Measurements from ENCODE around the gene GALNT18. TPM values are rescaled to one million over a fixed set of nuclear protein-coding genes. Genes with fewer than 3 reads are reported as not detected.

GALNT18 gene
- total and polyA plus RNA-seq, 2 experiments from 2014 or later: 4.3 to 10.8 TPM

DNA sequence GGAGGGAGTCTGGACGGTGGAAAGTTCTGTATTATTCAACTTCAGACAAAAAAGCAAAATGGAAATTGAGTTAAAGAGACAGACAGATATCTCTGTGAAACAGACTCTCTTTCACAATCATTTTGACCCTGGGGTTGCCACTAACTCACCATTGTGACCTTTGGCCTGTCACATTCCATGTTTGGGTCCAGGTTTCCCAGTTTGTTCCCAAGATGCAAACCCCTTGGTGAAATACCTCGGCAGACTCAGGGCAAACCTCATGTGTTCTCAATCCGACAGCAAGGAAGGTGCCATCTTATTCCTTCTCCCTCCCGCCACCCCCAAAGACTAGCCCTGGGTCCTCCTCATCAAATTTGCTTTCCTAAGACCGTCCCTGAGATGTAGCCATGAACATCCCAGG is 41.8 kb downstream of the GALNT18 start:
- DNase-seq (ENCODE audit: low spot score) (no peak), ATAC-seq (no peak)
- peaks cover 19% of the 10 kb centered on the region for H3K4me1 Mint-ChIP-seq
- H3K27me3 ChIP-seq (ENCODE audit: insufficient read depth): no peaks in the 10 kb centered on the region
- peaks cover 7% of the 10 kb centered on the region; the same call in 1 of the 2 replicates for H3K4me1 ChIP-seq (ENCODE audit: insufficient read depth)
- H3F3A ChIP-seq (replicated peaks; ENCODE audit: low read depth): no peaks in the 10 kb centered on the region
- peaks cover 1% of the 10 kb centered on the region for H3K27me3 Mint-ChIP-seq (ENCODE audit: insufficient read depth, low read depth, poor library complexity)
- H3K79me2 ChIP-seq (replicated peaks; ENCODE audit: insufficient read depth): no peaks in the 10 kb centered on the region
- H3K9me2 ChIP-seq (ENCODE audit: insufficient read depth): 0 out of 2 replicates have a peak, but pooled peaks cover 8% of the 10 kb centered on the region
- no peak for TF ChIP-seq CREB1 (CRISPR knock-in tag; IDR thresholded peaks at IDR 0.05; ENCODE audit: low read depth)
- TF ChIP-seq, protein P1, sequence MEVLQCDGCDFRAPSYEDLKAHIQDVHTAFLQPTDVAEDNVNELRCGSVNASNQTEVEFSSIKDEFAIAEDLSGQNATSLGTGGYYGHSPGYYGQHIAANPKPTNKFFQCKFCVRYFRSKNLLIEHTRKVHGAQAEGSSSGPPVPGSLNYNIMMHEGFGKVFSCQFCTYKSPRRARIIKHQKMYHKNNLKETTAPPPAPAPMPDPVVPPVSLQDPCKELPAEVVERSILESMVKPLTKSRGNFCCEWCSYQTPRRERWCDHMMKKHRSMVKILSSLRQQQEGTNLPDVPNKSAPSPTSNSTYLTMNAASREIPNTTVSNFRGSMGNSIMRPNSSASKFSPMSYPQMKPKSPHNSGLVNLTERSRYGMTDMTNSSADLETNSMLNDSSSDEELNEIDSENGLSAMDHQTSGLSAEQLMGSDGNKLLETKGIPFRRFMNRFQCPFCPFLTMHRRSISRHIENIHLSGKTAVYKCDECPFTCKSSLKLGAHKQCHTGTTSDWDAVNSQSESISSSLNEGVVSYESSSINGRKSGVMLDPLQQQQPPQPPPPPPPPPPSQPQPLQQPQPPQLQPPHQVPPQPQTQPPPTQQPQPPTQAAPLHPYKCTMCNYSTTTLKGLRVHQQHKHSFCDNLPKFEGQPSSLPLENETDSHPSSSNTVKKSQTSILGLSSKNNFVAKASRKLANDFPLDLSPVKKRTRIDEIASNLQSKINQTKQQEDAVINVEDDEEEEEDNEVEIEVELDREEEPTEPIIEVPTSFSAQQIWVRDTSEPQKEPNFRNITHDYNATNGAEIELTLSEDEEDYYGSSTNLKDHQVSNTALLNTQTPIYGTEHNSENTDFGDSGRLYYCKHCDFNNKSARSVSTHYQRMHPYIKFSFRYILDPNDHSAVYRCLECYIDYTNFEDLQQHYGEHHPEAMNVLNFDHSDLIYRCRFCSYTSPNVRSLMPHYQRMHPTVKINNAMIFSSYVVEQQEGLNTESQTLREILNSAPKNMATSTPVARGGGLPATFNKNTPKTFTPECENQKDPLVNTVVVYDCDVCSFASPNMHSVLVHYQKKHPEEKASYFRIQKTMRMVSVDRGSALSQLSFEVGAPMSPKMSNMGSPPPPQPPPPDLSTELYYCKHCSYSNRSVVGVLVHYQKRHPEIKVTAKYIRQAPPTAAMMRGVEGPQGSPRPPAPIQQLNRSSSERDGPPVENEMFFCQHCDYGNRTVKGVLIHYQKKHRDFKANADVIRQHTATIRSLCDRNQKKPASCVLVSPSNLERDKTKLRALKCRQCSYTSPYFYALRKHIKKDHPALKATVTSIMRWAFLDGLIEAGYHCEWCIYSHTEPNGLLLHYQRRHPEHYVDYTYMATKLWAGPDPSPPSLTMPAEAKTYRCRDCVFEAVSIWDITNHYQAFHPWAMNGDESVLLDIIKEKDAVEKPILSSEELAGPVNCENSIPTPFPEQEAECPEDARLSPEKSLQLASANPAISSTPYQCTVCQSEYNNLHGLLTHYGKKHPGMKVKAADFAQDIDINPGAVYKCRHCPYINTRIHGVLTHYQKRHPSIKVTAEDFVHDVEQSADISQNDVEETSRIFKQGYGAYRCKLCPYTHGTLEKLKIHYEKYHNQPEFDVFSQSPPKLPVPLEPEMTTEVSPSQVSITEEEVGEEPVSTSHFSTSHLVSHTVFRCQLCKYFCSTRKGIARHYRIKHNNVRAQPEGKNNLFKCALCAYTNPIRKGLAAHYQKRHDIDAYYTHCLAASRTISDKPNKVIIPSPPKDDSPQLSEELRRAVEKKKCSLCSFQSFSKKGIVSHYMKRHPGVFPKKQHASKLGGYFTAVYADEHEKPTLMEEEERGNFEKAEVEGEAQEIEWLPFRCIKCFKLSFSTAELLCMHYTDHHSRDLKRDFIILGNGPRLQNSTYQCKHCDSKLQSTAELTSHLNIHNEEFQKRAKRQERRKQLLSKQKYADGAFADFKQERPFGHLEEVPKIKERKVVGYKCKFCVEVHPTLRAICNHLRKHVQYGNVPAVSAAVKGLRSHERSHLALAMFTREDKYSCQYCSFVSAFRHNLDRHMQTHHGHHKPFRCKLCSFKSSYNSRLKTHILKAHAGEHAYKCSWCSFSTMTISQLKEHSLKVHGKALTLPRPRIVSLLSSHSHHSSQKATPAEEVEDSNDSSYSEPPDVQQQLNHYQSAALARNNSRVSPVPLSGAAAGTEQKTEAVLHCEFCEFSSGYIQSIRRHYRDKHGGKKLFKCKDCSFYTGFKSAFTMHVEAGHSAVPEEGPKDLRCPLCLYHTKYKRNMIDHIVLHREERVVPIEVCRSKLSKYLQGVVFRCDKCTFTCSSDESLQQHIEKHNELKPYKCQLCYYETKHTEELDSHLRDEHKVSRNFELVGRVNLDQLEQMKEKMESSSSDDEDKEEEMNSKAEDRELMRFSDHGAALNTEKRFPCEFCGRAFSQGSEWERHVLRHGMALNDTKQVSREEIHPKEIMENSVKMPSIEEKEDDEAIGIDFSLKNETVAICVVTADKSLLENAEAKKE (CRISPR knock-in tag; IDR thresholded peaks at IDR 0.05): no peak
- TF ChIP-seq ZNF331 (CRISPR knock-in tag; IDR thresholded peaks at IDR 0.05; ENCODE audit: low read depth): no peak
- no peak for TF ChIP-seq POLR2AphosphoS5 (IDR thresholded peaks at IDR 0.05; ENCODE audit: low read depth)
- TF ChIP-seq EZH2 (IDR thresholded peaks at IDR 0.05; ENCODE audit: low read depth, unreplicated experiment): no peak
- no peak for TF ChIP-seq JUNB (IDR thresholded peaks at IDR 0.05; ENCODE audit: unreplicated experiment)
- TF ChIP-seq NANOG (IDR thresholded peaks at IDR 0.05; ENCODE audit: borderline replicate concordance): no peak
- no peak for TF ChIP-seq ZNF114 (CRISPR knock-in tag; IDR thresholded peaks at IDR 0.05)
- TF ChIP-seq, protein P2, sequence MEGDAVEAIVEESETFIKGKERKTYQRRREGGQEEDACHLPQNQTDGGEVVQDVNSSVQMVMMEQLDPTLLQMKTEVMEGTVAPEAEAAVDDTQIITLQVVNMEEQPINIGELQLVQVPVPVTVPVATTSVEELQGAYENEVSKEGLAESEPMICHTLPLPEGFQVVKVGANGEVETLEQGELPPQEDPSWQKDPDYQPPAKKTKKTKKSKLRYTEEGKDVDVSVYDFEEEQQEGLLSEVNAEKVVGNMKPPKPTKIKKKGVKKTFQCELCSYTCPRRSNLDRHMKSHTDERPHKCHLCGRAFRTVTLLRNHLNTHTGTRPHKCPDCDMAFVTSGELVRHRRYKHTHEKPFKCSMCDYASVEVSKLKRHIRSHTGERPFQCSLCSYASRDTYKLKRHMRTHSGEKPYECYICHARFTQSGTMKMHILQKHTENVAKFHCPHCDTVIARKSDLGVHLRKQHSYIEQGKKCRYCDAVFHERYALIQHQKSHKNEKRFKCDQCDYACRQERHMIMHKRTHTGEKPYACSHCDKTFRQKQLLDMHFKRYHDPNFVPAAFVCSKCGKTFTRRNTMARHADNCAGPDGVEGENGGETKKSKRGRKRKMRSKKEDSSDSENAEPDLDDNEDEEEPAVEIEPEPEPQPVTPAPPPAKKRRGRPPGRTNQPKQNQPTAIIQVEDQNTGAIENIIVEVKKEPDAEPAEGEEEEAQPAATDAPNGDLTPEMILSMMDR (conservative IDR thresholded peaks at IDR 0.05; ENCODE audit: low read depth in 2 of 2): no peak
- TF ChIP-seq, protein P3, sequence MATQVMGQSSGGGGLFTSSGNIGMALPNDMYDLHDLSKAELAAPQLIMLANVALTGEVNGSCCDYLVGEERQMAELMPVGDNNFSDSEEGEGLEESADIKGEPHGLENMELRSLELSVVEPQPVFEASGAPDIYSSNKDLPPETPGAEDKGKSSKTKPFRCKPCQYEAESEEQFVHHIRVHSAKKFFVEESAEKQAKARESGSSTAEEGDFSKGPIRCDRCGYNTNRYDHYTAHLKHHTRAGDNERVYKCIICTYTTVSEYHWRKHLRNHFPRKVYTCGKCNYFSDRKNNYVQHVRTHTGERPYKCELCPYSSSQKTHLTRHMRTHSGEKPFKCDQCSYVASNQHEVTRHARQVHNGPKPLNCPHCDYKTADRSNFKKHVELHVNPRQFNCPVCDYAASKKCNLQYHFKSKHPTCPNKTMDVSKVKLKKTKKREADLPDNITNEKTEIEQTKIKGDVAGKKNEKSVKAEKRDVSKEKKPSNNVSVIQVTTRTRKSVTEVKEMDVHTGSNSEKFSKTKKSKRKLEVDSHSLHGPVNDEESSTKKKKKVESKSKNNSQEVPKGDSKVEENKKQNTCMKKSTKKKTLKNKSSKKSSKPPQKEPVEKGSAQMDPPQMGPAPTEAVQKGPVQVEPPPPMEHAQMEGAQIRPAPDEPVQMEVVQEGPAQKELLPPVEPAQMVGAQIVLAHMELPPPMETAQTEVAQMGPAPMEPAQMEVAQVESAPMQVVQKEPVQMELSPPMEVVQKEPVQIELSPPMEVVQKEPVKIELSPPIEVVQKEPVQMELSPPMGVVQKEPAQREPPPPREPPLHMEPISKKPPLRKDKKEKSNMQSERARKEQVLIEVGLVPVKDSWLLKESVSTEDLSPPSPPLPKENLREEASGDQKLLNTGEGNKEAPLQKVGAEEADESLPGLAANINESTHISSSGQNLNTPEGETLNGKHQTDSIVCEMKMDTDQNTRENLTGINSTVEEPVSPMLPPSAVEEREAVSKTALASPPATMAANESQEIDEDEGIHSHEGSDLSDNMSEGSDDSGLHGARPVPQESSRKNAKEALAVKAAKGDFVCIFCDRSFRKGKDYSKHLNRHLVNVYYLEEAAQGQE (IDR thresholded peaks at IDR 0.05; ENCODE audit: unreplicated experiment): no peak
- no peak for TF ChIP-seq EZH2phosphoT487 (IDR thresholded peaks at IDR 0.05; ENCODE audit: unreplicated experiment)
- TF ChIP-seq STAT1 (IDR thresholded peaks at IDR 0.05; ENCODE audit: unreplicated experiment): no peak
- TF ChIP-seq, protein P4, sequence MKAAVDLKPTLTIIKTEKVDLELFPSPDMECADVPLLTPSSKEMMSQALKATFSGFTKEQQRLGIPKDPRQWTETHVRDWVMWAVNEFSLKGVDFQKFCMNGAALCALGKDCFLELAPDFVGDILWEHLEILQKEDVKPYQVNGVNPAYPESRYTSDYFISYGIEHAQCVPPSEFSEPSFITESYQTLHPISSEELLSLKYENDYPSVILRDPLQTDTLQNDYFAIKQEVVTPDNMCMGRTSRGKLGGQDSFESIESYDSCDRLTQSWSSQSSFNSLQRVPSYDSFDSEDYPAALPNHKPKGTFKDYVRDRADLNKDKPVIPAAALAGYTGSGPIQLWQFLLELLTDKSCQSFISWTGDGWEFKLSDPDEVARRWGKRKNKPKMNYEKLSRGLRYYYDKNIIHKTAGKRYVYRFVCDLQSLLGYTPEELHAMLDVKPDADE (IDR thresholded peaks at IDR 0.05): no peak
- H3K9me3 Mint-ChIP-seq: no peaks in the 10 kb centered on the region
- no peaks in the 10 kb centered on the region for H4K20me1 ChIP-seq (replicated peaks; ENCODE audit: insufficient read depth)
- H3K27ac ChIP-seq (ENCODE audit: low read depth): no peak overlapping the region
- no peaks in the 10 kb centered on the region for H3K36me3 Mint-ChIP-seq (ENCODE audit: low read depth)
- no peak overlapping the region for H3K4me3 ChIP-seq
- no peak overlapping the region for H3K27ac Mint-ChIP-seq
- H3K4me2 ChIP-seq: no peak overlapping the region
- H2AFZ ChIP-seq: no peak overlapping the region
- H3K4me3 Mint-ChIP-seq: no peak overlapping the region
- H3K36me3 ChIP-seq (ENCODE audit: insufficient read depth): no peaks in the 10 kb centered on the region
